Spinal cord (tissue), 10 donors: ENCODE results near the gene DPF1. TPM values are rescaled to one million over a fixed set of nuclear protein-coding genes. Genes with fewer than 3 reads are reported as not detected.
A peak's percentile ranks its signal among the peaks of the same experiment; 100 is the strongest.

Experiments used
- DNase-seq, 6 donors: peaks; one replicate each; pipeline versions ENCODE4 v3.0.0 to v3.0.0-alpha.2; 2013 to 2015; ENCODE audit warnings: low spot score in 6 of 6, low read depth in 4 of 6
- H3K27ac ChIP-seq: one replicate; pipeline ENCODE4 v1.5.1; 2013; ENCODE audit warnings: low read depth, low read length, control low read depth
- H3K27me3 ChIP-seq: one replicate; pipeline ENCODE4 v1.6.1; 2013; ENCODE audit warnings: low read length; ENCODE audit not compliant: control insufficient read depth, insufficient read depth
- H3K36me3 ChIP-seq: one replicate; pipeline ENCODE4 v1.6.1; 2013; ENCODE audit warnings: low read length; ENCODE audit not compliant: control insufficient read depth, insufficient read depth
- H3K4me1 ChIP-seq: one replicate; pipeline ENCODE4 v1.6.1; 2013; ENCODE audit warnings: low read length; ENCODE audit not compliant: control insufficient read depth, insufficient read depth
- H3K4me3 ChIP-seq: one replicate; pipeline ENCODE4 v1.5.1; 2013; ENCODE audit warnings: low read depth, low read length, control low read depth
- H3K9me3 ChIP-seq: one replicate; pipeline ENCODE4 v1.6.1; 2013; ENCODE audit warnings: low read length; ENCODE audit not compliant: control insufficient read depth, insufficient read depth
- WGBS: methylation state at CpG from one replicate; pipeline ENCODE4 v1.1.5; 2013; ENCODE audit warnings: missing lambda C conversion rate; ENCODE audit not compliant: insufficient coverage; 5-methylcytosine and 5-hydroxymethylcytosine counted together
- polyA plus RNA-seq, 2 donors: library from polyadenylated mRNA; unstranded; fragments of 120-200 nt; gene quantifications; one replicate each; pipeline ENCODE4 v1.2.1, GENCODE V29; 2013; ENCODE audit not compliant: insufficient read length in 2 of 2
- total RNA-seq, 2 donors: library from RNA; depleted of rRNA in 1 of 2; stranded (reverse); fragments of 120-200 nt in 1 of 2; fragments of >200 nt in 1 of 2; gene quantifications; one replicate each; pipeline versions ENCODE4 v1.2.3 to v1.2.4, GENCODE V29; 2013 to 2014
- donor health status: healthy.

Gene DPF1
- total and polyA plus RNA-seq, 4 donors = 12.4 to 90.1 (median 40.0) TPM

DNA sequence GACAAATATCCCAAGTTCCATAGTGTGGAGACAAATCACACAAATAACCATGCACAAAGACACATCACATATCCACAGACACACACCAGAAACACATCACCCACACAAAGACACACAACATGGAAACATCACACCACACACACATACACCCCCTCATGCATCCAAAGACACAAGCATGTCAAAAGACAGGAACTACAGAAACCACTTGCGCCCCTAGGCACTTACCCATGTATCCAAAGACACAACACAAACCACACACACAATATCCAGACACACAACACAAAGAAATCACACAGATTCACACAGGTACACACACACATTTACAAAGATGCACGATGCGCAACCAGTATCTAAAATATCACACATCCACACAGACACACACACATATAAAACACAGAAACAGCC, 901 bp downstream of the DPF1 start:
- H3K4me1 ChIP-seq = peaks cover 35% of the 10 kb centered on the region
- H3K27me3 ChIP-seq = no peaks in the 10 kb centered on the region
- peaks cover 38% of the 10 kb centered on the region for H3K36me3 ChIP-seq
- no peak overlapping the region for H3K4me3 ChIP-seq
- no peaks in the 10 kb centered on the region for H3K9me3 ChIP-seq
- H3K27ac ChIP-seq = no peak overlapping the region
- peak in 1 of 6 donors; percentile 43 for DNase-seq
- WGBS = 74% methylated on average over 3 of the region's 3 CpGs

DNA sequence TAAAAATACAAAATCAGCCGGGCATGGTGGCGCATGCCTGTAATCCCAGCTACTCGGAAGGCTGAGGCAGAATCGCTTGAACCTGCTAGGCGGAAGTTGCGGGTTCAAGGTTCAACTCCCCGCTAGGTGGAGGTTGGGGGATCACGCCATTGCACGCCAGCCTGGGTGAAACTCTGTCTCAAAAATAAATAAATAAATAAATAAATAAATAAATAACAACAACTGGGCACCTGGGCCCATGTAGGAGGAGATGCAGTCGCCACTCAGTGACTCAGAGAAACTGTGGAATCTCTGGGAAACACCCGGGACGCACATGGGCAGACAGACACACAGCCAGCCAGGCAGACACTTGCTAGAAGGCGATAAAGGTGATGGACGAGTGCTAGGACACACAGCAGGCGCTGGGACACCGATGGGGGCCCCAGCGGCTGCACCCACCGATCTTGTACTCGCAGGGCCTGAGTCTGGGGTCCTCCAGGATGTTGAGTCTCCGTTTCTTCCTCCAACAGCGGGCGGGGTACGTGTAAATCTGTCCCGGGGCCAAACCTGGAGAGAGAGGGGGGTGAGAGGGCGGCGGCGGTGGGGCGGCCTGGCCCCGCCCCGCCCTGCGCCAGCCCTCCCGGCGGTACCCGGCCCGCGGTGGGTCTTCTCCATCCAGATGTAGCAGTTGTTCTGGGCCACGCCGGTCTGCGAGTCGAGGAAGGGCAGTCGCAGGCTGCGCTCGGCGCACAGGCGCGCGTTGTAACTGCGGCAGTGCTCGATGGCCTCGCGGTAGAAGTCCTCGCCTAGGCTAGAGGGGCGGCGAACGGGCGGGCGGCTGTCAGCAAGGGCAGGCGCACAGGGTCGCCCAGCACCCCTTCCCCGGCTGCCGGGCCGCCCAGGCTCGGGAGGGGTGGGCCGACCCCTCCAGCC, 1.8 kb downstream of the DPF1 start:
- Histone ChIP-seq H3K9me3 (no peaks in the 10 kb centered on the region), H3K27me3 (no peaks in the 10 kb centered on the region), H3K4me1 (peaks cover 33% of the 10 kb centered on the region), H3K36me3 (peaks cover 48% of the 10 kb centered on the region), H3K27ac (no peak overlapping the region), H3K4me3 (no peak overlapping the region)
- no peak for DNase-seq
- 60% methylated on average over 52 of the region's 64 CpGs for WGBS

DNA sequence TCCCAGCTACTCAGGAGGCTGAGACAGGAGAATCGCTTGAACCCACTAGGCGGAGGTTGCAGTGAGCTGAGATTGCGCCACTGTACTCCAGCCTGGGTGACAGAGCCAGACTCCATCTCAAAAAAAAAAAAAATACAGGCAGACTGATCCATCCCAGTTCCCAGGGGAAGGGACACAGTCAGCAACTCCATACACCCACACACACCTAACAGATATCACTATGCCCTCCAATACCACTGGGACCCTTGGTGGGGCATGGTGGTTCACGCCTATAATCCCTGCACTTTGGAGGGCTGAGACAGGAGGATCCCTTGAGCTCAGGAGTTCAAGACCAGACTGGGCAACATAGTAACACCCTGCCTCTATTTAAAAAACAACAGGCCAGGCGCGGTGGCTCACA, 2.6 kb downstream of the DPF1 start:
- no peak for DNase-seq
- WGBS = 92% methylated on average over 6 of the region's 6 CpGs
- no peak overlapping the region for H3K4me3 ChIP-seq

DNA sequence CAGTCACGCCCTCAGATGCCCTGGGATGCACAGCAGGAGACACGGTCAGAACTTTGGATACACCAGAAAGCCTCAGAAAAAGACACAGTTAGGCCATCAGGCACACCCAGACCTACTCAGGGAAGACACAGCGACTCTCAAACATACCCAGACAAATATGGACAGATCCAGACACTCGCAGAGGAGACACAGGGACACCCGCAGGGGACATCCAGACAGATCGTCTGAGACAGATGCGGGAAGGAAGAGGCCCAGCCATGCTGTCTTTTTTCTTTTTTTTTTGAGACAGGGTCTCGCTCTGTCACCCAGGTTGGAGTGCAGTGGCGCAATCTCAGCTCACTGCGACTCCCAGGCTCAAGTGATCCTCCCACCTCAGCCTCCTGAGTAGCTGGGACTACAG, 4.8 kb downstream of the DPF1 start:
- 90% methylated on average over 5 of the region's 10 CpGs for WGBS
- Histone ChIP-seq H3K36me3 (peaks cover 71% of the 10 kb centered on the region), H3K4me1 (peaks cover 36% of the 10 kb centered on the region), H3K4me3 (no peak overlapping the region), H3K9me3 (no peaks in the 10 kb centered on the region), H3K27ac (no peak overlapping the region), H3K27me3 (no peaks in the 10 kb centered on the region)
- DNase-seq = no peak

More for the DNA sequence above, 2.6 kb downstream of the DPF1 start:
- no peak overlapping the region for H3K27ac ChIP-seq
- no peaks in the 10 kb centered on the region for H3K9me3 ChIP-seq
- H3K27me3 ChIP-seq = no peaks in the 10 kb centered on the region
- H3K4me1 ChIP-seq = peaks cover 36% of the 10 kb centered on the region
- H3K36me3 ChIP-seq = peaks cover 55% of the 10 kb centered on the region

DNA sequence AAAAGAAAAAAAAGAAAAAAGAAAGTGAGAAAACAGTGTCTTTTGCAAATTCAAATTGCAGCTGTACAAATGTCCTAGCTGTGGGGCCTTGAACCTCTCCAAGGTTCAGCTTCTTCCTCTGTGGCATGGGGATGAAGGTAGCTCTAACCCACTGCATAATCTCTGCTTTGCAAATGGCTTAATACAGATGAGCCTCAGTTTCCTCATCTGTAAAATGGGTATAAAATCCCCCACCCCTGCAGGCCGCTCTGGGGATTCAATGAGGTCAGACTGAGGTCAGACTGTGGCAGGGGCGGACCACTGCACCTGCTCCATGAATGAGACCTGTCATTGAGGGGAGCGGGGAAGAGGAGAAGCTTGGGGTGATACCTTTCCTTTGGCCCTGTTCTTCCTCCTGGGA, 5.8 kb downstream of the DPF1 start:
- Histone ChIP-seq H3K4me1 (peaks cover 40% of the 10 kb centered on the region), H3K9me3 (no peaks in the 10 kb centered on the region), H3K36me3 (peaks cover 81% of the 10 kb centered on the region), H3K27ac (no peak overlapping the region), H3K27me3 (no peaks in the 10 kb centered on the region), H3K4me3 (no peak overlapping the region)
- no peak for DNase-seq
- 100% methylated on average over 2 of the region's 3 CpGs for WGBS

DNA sequence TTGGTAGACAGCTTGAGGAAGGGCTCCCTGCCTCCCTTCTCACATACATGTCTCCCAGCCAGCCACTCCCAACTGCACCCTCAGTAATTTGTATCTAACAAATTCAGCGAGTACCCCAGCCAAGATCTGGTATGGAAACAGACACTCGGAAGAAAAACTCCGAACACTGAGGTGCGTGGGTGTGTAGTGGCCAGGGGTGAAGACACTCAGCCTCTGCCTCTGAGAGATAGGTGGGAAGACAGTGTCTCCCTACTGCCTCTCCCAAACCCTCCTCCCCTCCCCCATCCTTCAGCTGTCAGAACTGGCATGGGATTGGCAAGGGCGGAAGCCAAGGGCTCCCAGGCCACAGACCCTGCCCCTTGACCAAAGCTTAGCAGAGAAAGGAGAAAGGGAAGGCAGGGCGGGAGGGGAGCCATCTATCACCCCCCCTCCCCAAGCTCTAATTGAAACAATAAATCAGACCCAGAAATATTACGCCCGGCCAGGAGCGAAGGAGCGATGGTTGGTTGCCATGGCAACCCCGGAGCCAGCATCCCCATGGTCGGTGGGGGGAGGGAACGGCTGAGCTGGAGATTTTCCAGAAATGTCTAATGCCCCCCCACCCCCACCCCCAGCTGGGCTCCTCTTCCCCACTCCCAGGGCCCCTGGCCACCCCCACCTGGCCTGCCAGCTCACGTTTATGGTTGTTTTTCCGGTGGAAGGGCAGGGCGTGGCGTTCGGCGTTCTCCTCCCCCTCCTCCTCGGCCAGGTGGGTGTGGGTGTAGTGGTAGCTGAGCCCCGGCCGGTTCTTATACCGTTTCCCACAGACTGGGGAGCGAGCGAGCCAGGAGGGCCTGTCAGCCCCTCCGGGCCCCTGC, 7.0 kb downstream of the DPF1 start:
- peaks cover 81% of the 10 kb centered on the region for H3K36me3 ChIP-seq
- H3K9me3 ChIP-seq = no peaks in the 10 kb centered on the region
- peak in 2 of 6 donors; percentile 69 to 89 for DNase-seq
- no peaks in the 10 kb centered on the region for H3K27me3 ChIP-seq
- no peak overlapping the region for H3K4me3 ChIP-seq
- H3K27ac ChIP-seq = no peak overlapping the region
- H3K4me1 ChIP-seq = peaks cover 37% of the 10 kb centered on the region
- 100% methylated on average over 1 of the region's 26 CpGs for WGBS

DNA sequence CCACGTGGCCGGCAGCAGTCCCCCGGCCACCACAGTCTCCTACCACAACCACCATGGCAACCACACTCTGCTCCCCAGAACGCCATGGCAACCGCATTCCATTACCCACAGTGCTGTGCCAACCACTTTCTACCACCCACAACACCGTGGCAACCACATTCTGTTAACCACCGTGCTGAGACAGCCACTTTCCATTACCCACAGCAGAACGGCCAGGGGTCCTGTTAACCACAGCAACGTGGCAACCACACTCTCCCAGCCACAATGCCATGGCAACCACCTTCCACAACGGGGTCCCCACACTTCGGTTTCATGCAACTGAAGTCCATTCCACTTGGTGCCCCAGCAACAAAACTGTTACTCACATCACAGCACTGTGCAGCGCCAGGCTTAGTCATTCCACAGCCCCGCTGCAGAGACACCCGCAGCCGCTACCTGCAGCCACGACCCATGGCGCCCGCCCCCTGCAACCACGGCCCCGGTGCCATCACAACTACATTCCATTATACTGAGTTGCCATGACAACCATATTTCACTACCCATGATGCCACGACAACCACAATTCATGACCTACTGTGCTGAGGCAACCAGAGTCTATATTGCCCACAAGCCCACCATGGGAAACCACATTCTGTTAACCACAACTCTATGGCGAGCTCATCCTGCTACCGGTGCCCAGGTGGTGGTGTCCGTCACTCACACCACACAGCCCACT, 10.0 kb downstream of the DPF1 start:
- Histone ChIP-seq H3K27ac (peak overlapping the region; percentile 25), H3K4me1 (peaks cover 64% of the 10 kb centered on the region), H3K36me3 (peaks cover 68% of the 10 kb centered on the region), H3K27me3 (no peaks in the 10 kb centered on the region), H3K9me3 (no peaks in the 10 kb centered on the region), H3K4me3 (no peak overlapping the region)
- peak in 5 of 6 donors; percentile 43 to 86 (median 63) for DNase-seq
- WGBS = 32% methylated on average over 24 of the region's 24 CpGs

DNA sequence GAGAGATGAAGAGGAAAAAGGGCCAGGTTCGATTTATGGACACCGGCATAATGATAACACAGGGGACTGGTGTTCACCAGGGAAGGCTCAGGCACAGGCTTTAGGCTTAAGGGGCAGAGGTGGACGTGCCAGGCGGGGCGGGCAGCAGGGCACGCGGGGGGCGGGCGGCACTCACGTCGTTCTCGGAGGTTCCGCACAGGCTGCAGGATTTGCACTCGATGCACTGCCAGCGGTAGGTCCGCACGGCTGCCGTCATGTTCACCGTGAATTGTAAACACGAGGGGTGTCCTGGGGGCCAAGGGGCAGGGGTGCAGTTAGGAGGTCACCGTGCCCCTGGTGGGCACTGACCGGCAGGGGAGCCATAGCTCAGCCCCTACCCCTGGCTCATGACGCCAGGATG, 10.6 kb downstream of the DPF1 start:
- Histone ChIP-seq H3K4me3 (no peak overlapping the region), H3K4me1 (peaks cover 68% of the 10 kb centered on the region)
- 66% methylated on average over 23 of the region's 23 CpGs for WGBS

DNA sequence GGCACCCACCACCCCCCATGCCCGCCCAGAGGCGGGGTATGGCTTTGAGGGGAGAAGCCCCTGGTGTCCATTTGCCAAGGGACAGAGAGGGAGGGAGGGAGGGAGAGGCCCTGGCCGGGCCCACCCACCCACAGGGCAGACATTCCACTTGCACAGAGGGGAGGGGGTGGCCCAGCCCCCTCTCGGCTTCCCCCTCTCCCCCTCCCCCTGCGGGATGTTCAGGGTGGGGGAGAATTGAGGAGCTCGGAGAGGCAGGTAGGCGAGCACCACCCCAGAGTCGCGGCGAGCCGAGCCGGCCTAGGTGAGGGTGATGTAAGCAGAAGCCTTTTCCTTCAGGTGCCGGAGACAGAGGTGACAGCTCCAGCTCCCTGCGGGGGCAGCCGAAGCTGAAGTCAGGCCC, 12.3 kb downstream of the DPF1 start:
- Histone ChIP-seq H3K27me3 (no peaks in the 10 kb centered on the region), H3K27ac (no peak overlapping the region), H3K36me3 (peaks cover 53% of the 10 kb centered on the region), H3K9me3 (no peaks in the 10 kb centered on the region), H3K4me3 (no peak overlapping the region), H3K4me1 (peaks cover 65% of the 10 kb centered on the region)
- 34% methylated on average over 3 of the region's 15 CpGs for WGBS
- no peak for DNase-seq

More for the DNA sequence above, 10.6 kb downstream of the DPF1 start:
- peaks cover 62% of the 10 kb centered on the region for H3K36me3 ChIP-seq
- H3K27me3 ChIP-seq = no peaks in the 10 kb centered on the region
- no peak for DNase-seq
- no peaks in the 10 kb centered on the region for H3K9me3 ChIP-seq
- no peak overlapping the region for H3K27ac ChIP-seq
